Stimulated activated naive CD4-positive, alpha-beta T cell treated with Interleukin-2 at 50 U/mL for 16 hours (primary cell): ENCODE results near the gene RAB43.

Experiments
- DNase-seq: peaks from one replicate; lab custom pipeline; 2025; lab: John Stamatoyannopoulos, UW

The RAB43 gene

DNA sequence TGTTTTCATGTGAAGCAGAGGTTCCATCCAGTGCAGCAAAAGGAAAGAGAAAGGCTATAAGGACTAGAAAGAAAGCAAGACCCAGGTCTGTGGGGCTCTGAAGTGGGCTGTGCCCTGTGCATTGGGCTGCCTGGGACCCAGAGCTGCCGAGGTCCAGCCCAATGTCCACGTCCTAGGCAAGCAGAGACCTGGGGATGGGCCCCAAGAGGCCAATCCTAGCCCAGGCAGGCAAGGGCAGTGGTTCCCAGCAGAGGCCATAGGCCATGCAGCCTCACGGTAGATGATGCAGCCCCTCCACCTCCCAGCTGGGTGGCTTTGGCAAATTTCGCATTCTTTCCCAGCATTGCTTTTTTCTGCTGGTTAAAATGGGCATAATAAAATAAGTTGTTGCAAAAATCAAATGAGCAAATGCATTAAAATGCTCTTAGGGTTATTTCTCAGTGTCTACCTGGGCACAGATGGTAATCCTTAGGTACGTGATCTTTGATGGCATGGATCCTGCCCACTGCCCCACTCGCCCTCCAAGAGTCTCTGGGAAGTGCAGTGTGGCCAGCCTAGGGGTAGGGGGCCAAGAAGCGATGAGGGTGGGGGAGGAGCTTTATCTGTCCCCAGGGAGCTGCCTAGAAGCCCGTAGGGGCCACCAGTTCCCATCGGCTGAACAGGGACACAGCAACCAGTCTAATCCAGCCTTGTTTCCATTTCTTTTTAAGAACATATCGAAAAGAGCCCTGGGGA is 83.3 kb downstream of the RAB43 start:
- DNase-seq, result no peak
